CD4-positive, alpha-beta T cell treated with Interleukin-10 for 1 hour (primary cell): ENCODE results near the gene PATZ1.
"Not testable (repeated sequence)": the region's sequence is repeated elsewhere in the genome, so short reads cannot be mapped to it uniquely, and the experiment has no call there.

ENCODE experiments used
- DNase-seq: peaks from one replicate; pipeline ENCODE4 v3.0.0-alpha.2; 2020

PATZ1 gene

GRCh38 chr22:31346255-31346732 is at the start of gene PATZ1:
Gene PATZ1 (minus strand): TSS chr22:31346346. CDS start chr22:31345602, 744 bp downstream.
- peak; percentile 89 for DNase-seq

GRCh38 chr22:31394326-31394725 is 48.2 kb upstream of the PATZ1 start:
- no peak for DNase-seq

GRCh38 chr22:31393893-31394292 is 47.7 kb upstream of the PATZ1 start:
- peak; percentile 14 for DNase-seq

GRCh38 chr22:31378651-31379050 is 32.5 kb upstream of the PATZ1 start:
- not testable (repeated sequence) for DNase-seq

GRCh38 chr22:31378123-31378522 is 32.0 kb upstream of the PATZ1 start:
- no peak for DNase-seq

- DNase-seq, result no peak
These were observed 31.5 kb upstream of the PATZ1 start for GRCh38 chr22:31377612-31378011.

- DNase-seq, result no peak
These were observed 21.3 kb upstream of the PATZ1 start for GRCh38 chr22:31367426-31367825.

- DNase-seq, result no peak
These were observed 17.8 kb upstream of the PATZ1 start for GRCh38 chr22:31363885-31364465.

GRCh38 chr22:31361743-31362142 is 15.6 kb upstream of the PATZ1 start:
- no peak for DNase-seq

- DNase-seq, result no peak
These were observed 13.9 kb upstream of the PATZ1 start for GRCh38 chr22:31360029-31360428.

GRCh38 chr22:31354515-31354914 is 8.4 kb upstream of the PATZ1 start:
- DNase-seq, result no peak

GRCh38 chr22:31350410-31350863 is 4.3 kb upstream of the PATZ1 start:
- DNase-seq, result no peak

GRCh38 chr22:31349960-31350359 is 3.8 kb upstream of the PATZ1 start:
- DNase-seq, result no peak

GRCh38 chr22:31348766-31349165 is 2.6 kb upstream of the PATZ1 start:
- no peak for DNase-seq

GRCh38 chr22:31348009-31348337 is 1.8 kb upstream of the PATZ1 start:
- DNase-seq, result not testable (repeated sequence)

GRCh38 chr22:31347251-31348008 is 1.3 kb upstream of the PATZ1 start:
- peak; percentile 49 for DNase-seq

- peak; percentile 11 for DNase-seq
These were observed 646 bp upstream of the PATZ1 start for GRCh38 chr22:31346733-31347250.

- peak; percentile 92 for DNase-seq
These were observed 553 bp downstream of the PATZ1 start for GRCh38 chr22:31345331-31346254.

- DNase-seq, result peak; percentile 14
These were observed 1.4 kb downstream of the PATZ1 start for GRCh38 chr22:31344578-31345330.

GRCh38 chr22:31344256-31344577 is 1.9 kb downstream of the PATZ1 start:
- peak; percentile 45 for DNase-seq

- peak; percentile 16 for DNase-seq
These were observed 2.6 kb downstream of the PATZ1 start for GRCh38 chr22:31343235-31344191.
